CD14-positive monocyte (primary cell): Measurements from ENCODE around the gene OR1N1. TPM values are rescaled to one million over a fixed set of nuclear protein-coding genes. Genes with fewer than 3 reads are reported as not detected.

ENCODE experiments used
- DNase-seq, 3 donors: peaks; one replicate each; pipeline ENCODE4 v3.0.0-alpha.2; 2011 to 2022
- H2AFZ ChIP-seq: 2 replicates; pipeline ENCODE4 v1.6.0; 2012; ENCODE audit warnings: mild to moderate bottlenecking, low read depth, low read length, inconsistent platforms; ENCODE audit not compliant: insufficient read depth, poor library complexity, severe bottlenecking
- H3K27ac ChIP-seq, 2 donors: 1 replicate in 1 of 2; 2 replicates in 1 of 2; pipeline ENCODE4 v1.5.1; 2012 to 2013; ENCODE audit warnings: low read length in 2 of 2, control low read depth in 1 of 2, inconsistent platforms in 1 of 2, low read depth in 1 of 2, mild to moderate bottlenecking in 1 of 2
- H3K27me3 ChIP-seq, 2 donors: one replicate each; pipeline versions ENCODE4 v1.6.0 to v1.6.1; 2011 to 2013; ENCODE audit warnings: low read length in 2 of 2; ENCODE audit not compliant: control insufficient read depth in 2 of 2, insufficient read depth in 2 of 2
- H3K36me3 ChIP-seq, 2 donors: replicated peaks in 1 of 2; 1 replicate in 1 of 2; 2 replicates in 1 of 2; pipeline versions ENCODE4 v1.5.1 to v1.6.1; 2012 to 2013; ENCODE audit warnings: low read length in 2 of 2, control low read depth in 1 of 2, inconsistent platforms in 1 of 2, mild to moderate bottlenecking in 1 of 2; ENCODE audit not compliant: insufficient read depth in 2 of 2, control insufficient read depth in 1 of 2
- H3K4me1 ChIP-seq, 2 donors: 1 replicate in 1 of 2; 2 replicates in 1 of 2; pipeline versions ENCODE4 v1.5.1 to v1.6.1; 2012 to 2013; ENCODE audit warnings: low read length in 2 of 2, control low read depth in 1 of 2, inconsistent platforms in 1 of 2, mild to moderate bottlenecking in 1 of 2, moderate library complexity in 1 of 2; ENCODE audit not compliant: insufficient read depth in 2 of 2, control insufficient read depth in 1 of 2
- H3K4me2 ChIP-seq: replicated peaks from 2 replicates; pipeline ENCODE3; 2012; ENCODE audit warnings: low read length, moderate library complexity, mild to moderate bottlenecking; ENCODE audit not compliant: poor library complexity, severe bottlenecking; ENCODE audit errors: extremely low read depth
- H3K4me3 ChIP-seq, 3 experiments: fragments of 200-600 bp in 1 of 3; sonication (generic) in 1 of 3; replicated peaks in 1 of 3; 1 replicate in 2 of 3; 2 replicates in 1 of 3; pipeline ENCODE4 v1.5.1; 2011 to 2013; ENCODE audit warnings: low read length in 3 of 3, mild to moderate bottlenecking in 3 of 3, control low read depth in 2 of 3, low read depth in 2 of 3, inconsistent platforms in 1 of 3, moderate library complexity in 1 of 3
- H3K79me2 ChIP-seq: 2 replicates; pipeline ENCODE4 v1.6.0; 2012; ENCODE audit warnings: mild to moderate bottlenecking, control low read depth, inconsistent platforms, low read length, moderate library complexity; ENCODE audit not compliant: insufficient read depth
- H3K9ac ChIP-seq: 2 replicates; pipeline ENCODE4 v1.6.0; 2017; ENCODE audit warnings: low read length, mild to moderate bottlenecking; ENCODE audit not compliant: insufficient read depth, poor library complexity, severe bottlenecking
- H3K9me3 ChIP-seq, 2 donors: replicated peaks in 1 of 2; 1 replicate in 1 of 2; 2 replicates in 1 of 2; pipeline versions ENCODE4 v1.5.1 to v1.6.1; 2012 to 2013; ENCODE audit warnings: low read length in 2 of 2, control low read depth in 1 of 2; ENCODE audit not compliant: control insufficient read depth in 1 of 2, insufficient read depth in 1 of 2
- H4K20me1 ChIP-seq: 2 replicates; pipeline ENCODE4 v1.6.0; 2012; ENCODE audit warnings: mild to moderate bottlenecking, low read length, control low read depth, moderate library complexity; ENCODE audit not compliant: insufficient read depth
- H3K27ac Mint-ChIP-seq, 7 donors: one replicate each; pipeline ENCODE4 v1.8.0; 2020; ENCODE audit warnings: mild to moderate bottlenecking in 7 of 7, mixed read lengths in 7 of 7, moderate library complexity in 6 of 7, inconsistent platforms in 2 of 7
- H3K27me3 Mint-ChIP-seq, 3 donors: one replicate each; pipeline ENCODE4 v1.8.0; 2021 to 2022; ENCODE audit warnings: low read depth in 3 of 3, mild to moderate bottlenecking in 3 of 3, mixed read lengths in 3 of 3, moderate library complexity in 3 of 3, inconsistent platforms in 1 of 3
- H3K36me3 Mint-ChIP-seq, 2 donors: one replicate each; pipeline ENCODE4 v1.8.0; 2020; ENCODE audit warnings: mixed read lengths in 2 of 2, inconsistent platforms in 1 of 2, mild to moderate bottlenecking in 1 of 2
- H3K4me1 Mint-ChIP-seq: one replicate; pipeline ENCODE4 v1.8.0; 2020; ENCODE audit warnings: mild to moderate bottlenecking, mixed read lengths
- H3K4me3 Mint-ChIP-seq, 2 donors: one replicate each; pipeline ENCODE4 v1.8.0; 2020; ENCODE audit warnings: mild to moderate bottlenecking in 2 of 2, mixed read lengths in 2 of 2, moderate library complexity in 1 of 2
- H3K9me3 Mint-ChIP-seq, 7 donors: one replicate each; pipeline ENCODE4 v1.8.0; 2020 to 2022; ENCODE audit warnings: mixed read lengths in 7 of 7, mild to moderate bottlenecking in 6 of 7, moderate library complexity in 6 of 7, inconsistent platforms in 2 of 7
- CTCF ChIP-seq: fragments of 200-600 bp; IDR thresholded peaks from one replicate; pipeline ENCODE4 v1.8.0; 2022; ENCODE audit warnings: antibody characterized with exemption, mild to moderate bottlenecking
- WGBS: methylation state at CpG from one replicate; pipeline ENCODE4 v1.1.5; 2013; ENCODE audit warnings: missing lambda C conversion rate; ENCODE audit not compliant: insufficient coverage; 5-methylcytosine and 5-hydroxymethylcytosine counted together
- intact Hi-C, 2 donors: fragments of 100-400 bp; cut with micrococcal nuclease; formaldehyde crosslinking; loops; one replicate each; pipeline versions ENCODE4 v1.15.0 to v1.15.1; 2023
- polyA plus RNA-seq, 3 donors: library from polyadenylated mRNA; depleted of rRNA in 1 of 3; unstranded in 2 of 3; stranded (reverse) in 1 of 3; fragments of 300-500 nt in 2 of 3; fragments of >200 nt in 1 of 3; fragmentation: Illumina TruSeq in 2 of 3; gene quantifications; 1 replicate in 2 of 3; 2 replicates in 1 of 3; pipeline ENCODE4 v1.2.3, GENCODE V29; 2012 to 2021

OR1N1 gene
- polyA plus RNA-seq, 3 donors: not detected

- DNase-seq: no peak
- Histone ChIP-seq H3K27me3 (no peaks in the 10 kb centered on the region), H3K27ac (no peak overlapping the region), H3K36me3 (no peaks in the 10 kb centered on the region), H3K4me3 (no peak overlapping the region), H4K20me1 (no peaks in the 10 kb centered on the region), H3K4me1 (no peaks in the 10 kb centered on the region), H3K4me2 (no peak overlapping the region), H3K9ac (no peak overlapping the region), H3K79me2 (no peaks in the 10 kb centered on the region), H2AFZ (no peak overlapping the region), H3K9me3 (no peaks in the 10 kb centered on the region)
- intact Hi-C loops: no loop called here
- Mint-ChIP-seq H3K4me3 (no peak overlapping the region), H3K27me3 (peaks cover 0 to 4% (median 0%) of the 10 kb centered on the region in 3 donors), H3K4me1 (no peaks in the 10 kb centered on the region), H3K36me3 (no peaks in the 10 kb centered on the region), H3K27ac (no peak overlapping the region), H3K9me3 (peaks cover 1 to 10% (median 5%) of the 10 kb centered on the region in 7 donors)
- WGBS: 91% methylated on average over 4 of the region's 4 CpGs
- no peak for TF ChIP-seq CTCF
Measured at GRCh38 chr9:122567901-122568300, 40.8 kb upstream of the OR1N1 start.

GRCh38 chr9:122562134-122562760, 35.2 kb upstream of the OR1N1 start:
- WGBS: 61% methylated on average over 7 of the region's 9 CpGs
- Histone ChIP-seq H3K27me3 (no peaks in the 10 kb centered on the region), H3K36me3 (no peaks in the 10 kb centered on the region), H2AFZ (no peak overlapping the region), H3K4me2 (no peak overlapping the region), H3K9me3 (peaks cover 0 to 11% of the 10 kb centered on the region in 2 donors), H3K4me3 (no peak overlapping the region), H3K27ac (no peak overlapping the region), H3K79me2 (no peaks in the 10 kb centered on the region), H3K4me1 (no peaks in the 10 kb centered on the region), H4K20me1 (no peaks in the 10 kb centered on the region), H3K9ac (no peak overlapping the region)
- Mint-ChIP-seq H3K9me3 (peaks cover 2 to 15% (median 11%) of the 10 kb centered on the region in 7 donors), H3K36me3 (no peaks in the 10 kb centered on the region), H3K27me3 (peaks cover 0 to 3% (median 0%) of the 10 kb centered on the region in 3 donors), H3K4me3 (no peak overlapping the region), H3K4me1 (no peaks in the 10 kb centered on the region), H3K27ac (no peak overlapping the region)
- TF ChIP-seq CTCF: no peak
- DNase-seq: no peak
- intact Hi-C loops: no loop called here
